ENCODE measurements around the gene C12orf76.

- no peak for TF ChIP-seq CTCF (IDR thresholded peaks at IDR 0.05; ENCODE audit: poor library complexity)
- TF ChIP-seq EZH2 (IDR thresholded peaks at IDR 0.05; ENCODE audit: borderline replicate concordance): no peak
- TF ChIP-seq EZH2phosphoT487 (IDR thresholded peaks at IDR 0.05; ENCODE audit: low read depth, severe bottlenecking, unreplicated experiment): no peak
These were observed 24.3 kb downstream of the C12orf76 start for GRCh38 chr12:110024051-110024450.

Data from hepatocyte (in vitro differentiated cells).